ENCODE measurements around the gene SHROOM3.
"Not testable (repeated sequence)": the region's sequence is repeated elsewhere in the genome, so short reads cannot be mapped to it uniquely, and the experiment has no call there.

The SHROOM3 gene

GRCh38 chr4:76447393-76447851 is 12.4 kb downstream of the SHROOM3 start:
- DNase-seq = no peak

GRCh38 chr4:76448211-76448610 is 13.2 kb downstream of the SHROOM3 start:
- DNase-seq = no peak

GRCh38 chr4:76449362-76449767 is 14.3 kb downstream of the SHROOM3 start:
- DNase-seq = peak; percentile 52

- DNase-seq = no peak
Observed at GRCh38 chr4:76449833-76450232, 14.8 kb downstream of the SHROOM3 start.

- no peak for DNase-seq
Observed at GRCh38 chr4:76453232-76453631, 18.2 kb downstream of the SHROOM3 start.

GRCh38 chr4:76454073-76454472 is 19.0 kb downstream of the SHROOM3 start:
- not testable (repeated sequence) for DNase-seq

GRCh38 chr4:76457885-76458284 is 22.9 kb downstream of the SHROOM3 start:
- no peak for DNase-seq

GRCh38 chr4:76458297-76458696 is 23.3 kb downstream of the SHROOM3 start:
- no peak for DNase-seq

- no peak for DNase-seq
Observed at GRCh38 chr4:76458825-76459224, 23.8 kb downstream of the SHROOM3 start.

GRCh38 chr4:76459291-76459723 is 24.3 kb downstream of the SHROOM3 start:
- peak; percentile 88 for DNase-seq

GRCh38 chr4:76463568-76463967 is 28.5 kb downstream of the SHROOM3 start:
- no peak for DNase-seq

GRCh38 chr4:76470064-76470463 is 35.0 kb downstream of the SHROOM3 start:
- DNase-seq = no peak

GRCh38 chr4:76470532-76470931 is 35.5 kb downstream of the SHROOM3 start:
- DNase-seq = no peak

GRCh38 chr4:76476571-76476970 is 41.5 kb downstream of the SHROOM3 start:
- DNase-seq = no peak

GRCh38 chr4:76484654-76485053 is 49.6 kb downstream of the SHROOM3 start:
- no peak for DNase-seq

- DNase-seq = no peak
Observed at GRCh38 chr4:76485450-76485849, 50.4 kb downstream of the SHROOM3 start.

- DNase-seq = no peak
Observed at GRCh38 chr4:76486588-76487276, 51.7 kb downstream of the SHROOM3 start.

- no peak for DNase-seq
Observed at GRCh38 chr4:76487621-76488020, 52.6 kb downstream of the SHROOM3 start.

- no peak for DNase-seq
Observed at GRCh38 chr4:76488455-76488854, 53.4 kb downstream of the SHROOM3 start.

- DNase-seq = no peak
Observed at GRCh38 chr4:76488888-76489685, 54.1 kb downstream of the SHROOM3 start.

- no peak for DNase-seq
Observed at GRCh38 chr4:76489686-76490161, 54.7 kb downstream of the SHROOM3 start.

- DNase-seq = no peak
Observed at GRCh38 chr4:76492055-76492454, 57.0 kb downstream of the SHROOM3 start.

- DNase-seq = no peak
Observed at GRCh38 chr4:76494243-76494642, 59.2 kb downstream of the SHROOM3 start.

Measured in kidney glomerular epithelial cell (primary cell).